ENCODE measurements around the gene MAZ. TPM values are rescaled to one million over a fixed set of nuclear protein-coding genes. Genes with fewer than 3 reads are reported as not detected.
A peak's percentile ranks its signal among the peaks of the same experiment; 100 is the strongest.

Gene MAZ
- total and polyA plus RNA-seq, 2 of the 8 experiments (the other 6 are each of a cell fraction or from before 2014, with no cell fraction given), result 219 to 380 TPM

GRCh38 chr16:29789775-29790182 lies 16.6 kb upstream of the MAZ start:
- H3K4me2 ChIP-seq (ENCODE audit: insufficient read depth in 1 of 2, low read depth in 2 of 2, low read length in 2 of 2), result peak overlapping the region; percentile 97 to 100
- ChIA-PET CTCF (ENCODE audit: partially characterized antibody) (interaction anchor here (0.6 to 2.8 kb wide), 24 partner anchors 9 to 98 kb away, joined by 3 to 23 read pairs (median 4); partner anchors contain the start of genes CDIPT, MAZ, PAGR1 and ZG16), POLR2A (ENCODE audit: partially characterized antibody) (interaction anchor here (0.6 to 3.6 kb wide), 31 partner anchors 11 to 302 kb away, joined by 3 to 58 read pairs (median 5); partner anchors contain the start of genes C16orf54, CDIPT, TBX6 and TLCD3B)
- peak overlapping the region; percentile 97 for H3K18ac ChIP-seq (ENCODE audit: extremely low read depth, low read length)
- peak overlapping the region; percentile 75; the same call in 1 of the 2 replicates for H2BK12ac ChIP-seq (ENCODE audit: low read depth, low read length)
- peaks cover 9% of the 10 kb centered on the region; the same call in 1 of the 2 replicates for H3K79me1 ChIP-seq (ENCODE audit: low read depth, low read length)
- no peak overlapping the region for H3K14ac ChIP-seq (ENCODE audit: insufficient read length)
- no peak for FAIRE-seq
- peaks cover 28 to 42% of the 10 kb centered on the region in 2 experiments for H3K79me2 ChIP-seq (ENCODE audit: control insufficient read depth in 1 of 2, insufficient read depth in 2 of 2, low read length in 2 of 2)
- H3K27me3 ChIP-seq (replicated peaks in 1 of 4; ENCODE audit: control insufficient read depth in 3 of 4, extremely low read depth in 1 of 4, insufficient read depth in 3 of 4, low read length in 3 of 4), result no peaks in the 10 kb centered on the region
- WGBS, 2 experiments (ENCODE audit: extremely low coverage in 1 of 2, insufficient coverage in 1 of 2, insufficient read length in 1 of 2, insufficient replicate concordance in 2 of 2, low coverage in 1 of 2, low lambda C conversion rate in 2 of 2, missing lambda C conversion rate in 1 of 2), result 79% methylated on average over 20 of the region's 20 CpGs; no CpG with 5 or more reads in 1 of the 2 experiments
- H4K5ac ChIP-seq (ENCODE audit: insufficient read length, low read depth, low read length), result peak overlapping the region; percentile 46
- H2AFZ ChIP-seq (ENCODE audit: low read length), result peak overlapping the region; percentile 98
- no peak for DNase-seq (ENCODE audit: low read depth in 1 of 2, low spot score in 2 of 2)
- peak overlapping the region; percentile 28 for H3K4ac ChIP-seq (replicated peaks; ENCODE audit: insufficient read length, low read depth, low read length)
- peaks cover 17% of the 10 kb centered on the region for H3K23me2 ChIP-seq (ENCODE audit: low read depth, low read length)
- no peak overlapping the region for H3K23ac ChIP-seq (ENCODE audit: insufficient read length)
- peak overlapping the region; percentile 81 for H4K8ac ChIP-seq (ENCODE audit: extremely low read depth, insufficient read depth, low read length)
- H3K27ac ChIP-seq (ENCODE audit: low read depth, low read length), result peak overlapping the region; percentile 67; the same call in 1 of the 2 replicates
- peak overlapping the region; percentile 93 for H2BK5ac ChIP-seq (ENCODE audit: low read depth, low read length)
- H3K9me3 ChIP-seq (ENCODE audit: insufficient read depth in 2 of 2, low read depth in 1 of 2, low read length in 1 of 2), result no peaks in the 10 kb centered on the region
- peaks cover 2 to 10% of the 10 kb centered on the region in 2 experiments for H4K20me1 ChIP-seq (replicated peaks in 1 of 2; ENCODE audit: control insufficient read depth in 1 of 2, insufficient read depth in 2 of 2, low read length in 2 of 2)
- peak overlapping the region; percentile 51 to 98 (median 96) for H3K4me3 ChIP-seq (ENCODE audit: extremely low read depth in 1 of 4, insufficient read depth in 2 of 4, low read depth in 3 of 4, low read length in 4 of 4)
- no peak for TF ChIP-seq SIRT6 (IDR thresholded peaks at IDR 0.05; ENCODE audit: low read length)
- TF ChIP-seq POLR2AphosphoS5 (IDR thresholded peaks at IDR 0.05; ENCODE audit: low read depth, low read length), result no peak
- H3K4me1 ChIP-seq (replicated peaks in 1 of 4; ENCODE audit: control insufficient read depth in 3 of 4, insufficient read depth in 4 of 4, low read length in 3 of 4), result peaks cover 3 to 21% (median 6%) of the 10 kb centered on the region in 4 experiments
- peak overlapping the region; percentile 82; the same call in 1 of the 2 replicates for H2BK20ac ChIP-seq (ENCODE audit: low read length)
- no peak overlapping the region for H2BK120ac ChIP-seq (replicated peaks; ENCODE audit: low read depth, low read length)
- H2AK5ac ChIP-seq (ENCODE audit: low read depth, low read length), result peak overlapping the region; percentile 75; the same call in 1 of the 2 replicates
- H4K91ac ChIP-seq (replicated peaks; ENCODE audit: insufficient read length, low read length), result peak overlapping the region; percentile 38
- H3K9ac ChIP-seq (replicated peaks in 1 of 4; ENCODE audit: extremely low read depth in 1 of 4, low read depth in 3 of 4, low read length in 3 of 4), result peak overlapping the region in 3 of 4 experiments; percentile 49 to 79 (median 71); a peak in 6 of 7 replicates
- H3K56ac ChIP-seq (replicated peaks; ENCODE audit: insufficient read length, low read depth, low read length), result peak overlapping the region; percentile 54
- H2BK15ac ChIP-seq (ENCODE audit: low read length), result peak overlapping the region; percentile 3; the same call in 1 of the 2 replicates
- H3K36me3 ChIP-seq (ENCODE audit: control insufficient read depth in 2 of 4, insufficient read depth in 4 of 4, low read length in 3 of 4), result peaks cover 0 to 8% (median 3%) of the 10 kb centered on the region in 4 experiments; a peak in 5 of 8 replicates

Data from H1 (cell line).